ENCODE results near the gene RAET1L.
"Not testable (repeated sequence)": the region's sequence is repeated elsewhere in the genome, so short reads cannot be mapped to it uniquely, and the experiment has no call there.

GRCh38 chr6:150013785-150014622 lies 11.3 kb downstream of the RAET1L start:
- not testable (repeated sequence) for TF ChIP-seq HDAC2 (IDR thresholded peaks at IDR 0.05); ZFX (CRISPR knock-in tag; IDR thresholded peaks at IDR 0.05); MTA2 (IDR thresholded peaks at IDR 0.05; ENCODE audit: low read depth); ZMIZ1 (IDR thresholded peaks at IDR 0.05; ENCODE audit: low read depth in 2 of 2, low read length in 2 of 2)
- TF ChIP-seq, protein P1, sequence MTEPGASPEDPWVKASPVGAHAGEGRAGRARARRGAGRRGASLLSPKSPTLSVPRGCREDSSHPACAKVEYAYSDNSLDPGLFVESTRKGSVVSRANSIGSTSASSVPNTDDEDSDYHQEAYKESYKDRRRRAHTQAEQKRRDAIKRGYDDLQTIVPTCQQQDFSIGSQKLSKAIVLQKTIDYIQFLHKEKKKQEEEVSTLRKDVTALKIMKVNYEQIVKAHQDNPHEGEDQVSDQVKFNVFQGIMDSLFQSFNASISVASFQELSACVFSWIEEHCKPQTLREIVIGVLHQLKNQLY (CRISPR knock-in tag; conservative IDR thresholded peaks at IDR 0.05) = not testable (repeated sequence)

Measured in K562 (cell line).